ENCODE measurements around the gene DIAPH2. TPM values are rescaled to one million over a fixed set of nuclear protein-coding genes. Genes with fewer than 3 reads are reported as not detected.

The DIAPH2 gene
- total and polyA plus RNA-seq, 9 of the 15 experiments (the other 6 are each of a cell fraction or from before 2014, with no cell fraction given): 0.01 to 0.18 (median 0.07) TPM; not detected in 1

DNA sequence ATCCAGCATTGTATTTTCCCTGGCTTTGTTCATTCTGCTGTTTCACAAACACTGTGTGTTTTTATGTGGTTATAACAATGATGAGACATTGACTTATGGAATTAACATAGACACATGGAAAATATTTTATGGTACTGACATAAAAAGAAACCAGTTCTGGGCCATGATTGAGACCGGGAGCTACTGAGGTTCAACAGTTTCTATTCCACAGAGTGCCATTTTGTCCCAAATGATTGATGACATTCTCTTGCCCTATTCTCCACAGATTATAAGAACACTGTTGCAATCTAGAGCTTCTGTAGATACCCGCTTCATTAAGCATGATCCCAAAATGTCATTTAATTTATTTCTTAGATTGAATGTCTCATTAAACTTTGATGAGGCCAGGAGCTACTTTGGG is 525.9 kb downstream of the DIAPH2 start:
- DNase-seq (ENCODE audit: extremely low read depth in 1 of 4, low spot score in 3 of 4) (no peak), FAIRE-seq (no peak), ATAC-seq (no peak)
- Histone ChIP-seq H3K9me3 (replicated peaks; ENCODE audit: control insufficient read depth, insufficient read depth, low read depth, low read length) (no peaks in the 10 kb centered on the region), H3K4me1 (replicated peaks in 1 of 2; ENCODE audit: control insufficient read depth in 2 of 2, insufficient read depth in 2 of 2, low read length in 2 of 2) (no peaks in the 10 kb centered on the region), H3K79me2 (ENCODE audit: control insufficient read depth, insufficient read depth, low read length) (no peaks in the 10 kb centered on the region), H3K9ac (ENCODE audit: insufficient read depth in 1 of 2, low read depth in 2 of 2, low read length in 2 of 2) (no peak overlapping the region), H3K36me3 (ENCODE audit: control insufficient read depth, insufficient read depth, low read length) (no peaks in the 10 kb centered on the region), H3K4me2 (ENCODE audit: insufficient read depth, low read length) (no peak overlapping the region), H3K27me3 (ENCODE audit: control insufficient read depth in 2 of 2, insufficient read depth in 2 of 2, low read length in 2 of 2) (no peaks in the 10 kb centered on the region), H3K27ac (ENCODE audit: extremely low read depth, low read depth, low read length) (no peak overlapping the region), H3K9me1 (ENCODE audit: control insufficient read depth, insufficient read depth, low read length) (no peaks in the 10 kb centered on the region), H3K4me3 (no peak overlapping the region), H4K20me1 (replicated peaks; ENCODE audit: control insufficient read depth, insufficient read depth, low read length) (no peaks in the 10 kb centered on the region), H2AFZ (ENCODE audit: low read depth, low read length) (no peak overlapping the region)
- CTCF ChIA-PET (ENCODE audit: low intra/inter-chr PET ratio): no interaction called here
- TF ChIP-seq KDM4B (IDR thresholded peaks at IDR 0.05; ENCODE audit: borderline replicate concordance in 2 of 2, low read depth in 1 of 2) (no peak), NFIC (IDR thresholded peaks at IDR 0.05) (no peak), RBFOX2 (IDR thresholded peaks at IDR 0.05; ENCODE audit: low read depth, low read length) (no peak), RFX7 (CRISPR knock-in tag; IDR thresholded peaks at IDR 0.05) (no peak), PTBP1 (IDR thresholded peaks at IDR 0.05; ENCODE audit: low read depth, low read length) (no peak), HSF4 (CRISPR knock-in tag; IDR thresholded peaks at IDR 0.05; ENCODE audit: borderline replicate concordance) (no peak), ZNF507 (tag; conservative IDR thresholded peaks at IDR 0.05) (no peak), ARNT (IDR thresholded peaks at IDR 0.05) (no peak), HDAC8 (tag; IDR thresholded peaks at IDR 0.05) (no peak), ZBTB7A (IDR thresholded peaks at IDR 0.05; ENCODE audit: borderline replicate concordance, control insufficient read depth, low read depth, low read length) (no peak), SOX6 (IDR thresholded peaks at IDR 0.05) (no peak), HMG20B (CRISPR knock-in tag; IDR thresholded peaks at IDR 0.05) (no peak)
- TF ChIP-seq, protein P1, sequence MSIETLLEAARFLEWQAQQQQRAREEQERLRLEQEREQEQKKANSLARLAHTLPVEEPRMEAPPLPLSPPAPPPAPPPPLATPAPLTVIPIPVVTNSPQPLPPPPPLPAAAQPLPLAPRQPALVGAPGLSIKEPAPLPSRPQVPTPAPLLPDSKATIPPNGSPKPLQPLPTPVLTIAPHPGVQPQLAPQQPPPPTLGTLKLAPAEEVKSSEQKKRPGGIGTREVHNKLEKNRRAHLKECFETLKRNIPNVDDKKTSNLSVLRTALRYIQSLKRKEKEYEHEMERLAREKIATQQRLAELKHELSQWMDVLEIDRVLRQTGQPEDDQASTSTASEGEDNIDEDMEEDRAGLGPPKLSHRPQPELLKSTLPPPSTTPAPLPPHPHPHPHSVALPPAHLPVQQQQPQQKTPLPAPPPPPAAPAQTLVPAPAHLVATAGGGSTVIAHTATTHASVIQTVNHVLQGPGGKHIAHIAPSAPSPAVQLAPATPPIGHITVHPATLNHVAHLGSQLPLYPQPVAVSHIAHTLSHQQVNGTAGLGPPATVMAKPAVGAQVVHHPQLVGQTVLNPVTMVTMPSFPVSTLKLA (conservative IDR thresholded peaks at IDR 0.05): no peak
- TF ChIP-seq, protein P2, sequence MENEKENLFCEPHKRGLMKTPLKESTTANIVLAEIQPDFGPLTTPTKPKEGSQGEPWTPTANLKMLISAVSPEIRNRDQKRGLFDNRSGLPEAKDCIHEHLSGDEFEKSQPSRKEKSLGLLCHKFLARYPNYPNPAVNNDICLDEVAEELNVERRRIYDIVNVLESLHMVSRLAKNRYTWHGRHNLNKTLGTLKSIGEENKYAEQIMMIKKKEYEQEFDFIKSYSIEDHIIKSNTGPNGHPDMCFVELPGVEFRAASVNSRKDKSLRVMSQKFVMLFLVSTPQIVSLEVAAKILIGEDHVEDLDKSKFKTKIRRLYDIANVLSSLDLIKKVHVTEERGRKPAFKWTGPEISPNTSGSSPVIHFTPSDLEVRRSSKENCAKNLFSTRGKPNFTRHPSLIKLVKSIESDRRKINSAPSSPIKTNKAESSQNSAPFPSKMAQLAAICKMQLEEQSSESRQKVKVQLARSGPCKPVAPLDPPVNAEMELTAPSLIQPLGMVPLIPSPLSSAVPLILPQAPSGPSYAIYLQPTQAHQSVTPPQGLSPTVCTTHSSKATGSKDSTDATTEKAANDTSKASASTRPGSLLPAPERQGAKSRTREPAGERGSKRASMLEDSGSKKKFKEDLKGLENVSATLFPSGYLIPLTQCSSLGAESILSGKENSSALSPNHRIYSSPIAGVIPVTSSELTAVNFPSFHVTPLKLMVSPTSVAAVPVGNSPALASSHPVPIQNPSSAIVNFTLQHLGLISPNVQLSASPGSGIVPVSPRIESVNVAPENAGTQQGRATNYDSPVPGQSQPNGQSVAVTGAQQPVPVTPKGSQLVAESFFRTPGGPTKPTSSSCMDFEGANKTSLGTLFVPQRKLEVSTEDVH (IDR thresholded peaks at IDR 0.05; ENCODE audit: low read depth, partially characterized antibody): no peak
- TF ChIP-seq, protein P3, sequence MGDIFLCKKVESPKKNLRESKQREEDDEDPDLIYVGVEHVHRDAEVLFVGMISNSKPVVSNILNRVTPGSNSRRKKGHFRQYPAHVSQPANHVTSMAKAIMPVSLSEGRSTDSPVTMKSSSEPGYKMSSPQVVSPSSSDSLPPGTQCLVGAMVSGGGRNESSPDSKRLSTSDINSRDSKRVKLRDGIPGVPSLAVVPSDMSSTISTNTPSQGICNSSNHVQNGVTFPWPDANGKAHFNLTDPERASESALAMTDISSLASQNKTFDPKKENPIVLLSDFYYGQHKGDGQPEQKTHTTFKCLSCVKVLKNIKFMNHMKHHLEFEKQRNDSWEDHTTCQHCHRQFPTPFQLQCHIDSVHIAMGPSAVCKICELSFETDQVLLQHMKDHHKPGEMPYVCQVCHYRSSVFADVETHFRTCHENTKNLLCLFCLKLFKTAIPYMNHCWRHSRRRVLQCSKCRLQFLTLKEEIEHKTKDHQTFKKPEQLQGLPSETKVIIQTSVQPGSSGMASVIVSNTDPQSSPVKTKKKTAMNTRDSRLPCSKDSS (IDR thresholded peaks at IDR 0.05; ENCODE audit: low read depth, partially characterized antibody): no peak
- TF ChIP-seq, protein P4, sequence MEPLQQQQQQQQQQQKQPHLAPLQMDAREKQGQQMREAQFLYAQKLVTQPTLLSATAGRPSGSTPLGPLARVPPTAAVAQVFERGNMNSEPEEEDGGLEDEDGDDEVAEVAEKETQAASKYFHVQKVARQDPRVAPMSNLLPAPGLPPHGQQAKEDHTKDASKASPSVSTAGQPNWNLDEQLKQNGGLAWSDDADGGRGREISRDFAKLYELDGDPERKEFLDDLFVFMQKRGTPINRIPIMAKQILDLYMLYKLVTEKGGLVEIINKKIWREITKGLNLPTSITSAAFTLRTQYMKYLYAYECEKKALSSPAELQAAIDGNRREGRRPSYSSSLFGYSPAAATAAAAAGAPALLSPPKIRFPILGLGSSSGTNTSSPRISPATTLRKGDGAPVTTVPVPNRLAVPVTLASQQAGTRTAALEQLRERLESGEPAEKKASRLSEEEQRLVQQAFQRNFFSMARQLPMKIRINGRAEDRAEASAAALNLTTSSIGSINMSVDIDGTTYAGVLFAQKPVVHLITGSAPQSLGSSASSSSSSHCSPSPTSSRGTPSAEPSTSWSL (CRISPR knock-in tag; IDR thresholded peaks at IDR 0.05; ENCODE audit: borderline replicate concordance): no peak
- no TSS peak for BruUV-seq (replicated peaks)
- in situ Hi-C loops (cut with MboI): no loop called here
- 0% methylated on average over 2 of the region's 2 CpGs for WGBS (ENCODE audit: insufficient coverage, low coverage, missing lambda C conversion rate)
- POLR2A ChIA-PET: no interaction called here
- intact Hi-C loops (cut with micrococcal nuclease): no loop called here
